Endothelial cell of umbilical vein (primary cell): Measurements from ENCODE around the gene CRIM1. TPM values are rescaled to one million over a fixed set of nuclear protein-coding genes. Genes with fewer than 3 reads are reported as not detected.
A peak's percentile ranks its signal among the peaks of the same experiment; 100 is the strongest.

Source experiments
- BruUV-seq: library from RNA; stranded (reverse); fragments of 400-500 nt; replicated peaks from 2 replicates; lab custom pipeline; 2021; lab: Mats Ljungman, UMichigan
- CTCF ChIA-PET: fragments of 300-600, 350-600 bp; sonication (Branson Sonifier 250); formaldehyde crosslinking; loops from one replicate; lab custom pipeline; 2021; ENCODE audit warnings: antibody characterized with exemption, inconsistent platforms; lab: Charles Lee
- POLR2A ChIA-PET: fragments of 300-600, 350-600 bp; sonication (Branson Sonifier 250); formaldehyde crosslinking; loops from one replicate; lab custom pipeline; 2021; ENCODE audit warnings: antibody characterized with exemption, inconsistent platforms; lab: Charles Lee
- DNase-seq: peaks from one replicate; pipeline ENCODE4 v3.0.0-alpha.2; 2011; ENCODE audit warnings: low read depth, low spot score
- FAIRE-seq: peaks from 2 replicates; lab custom pipeline; 2011; peaks lifted over from hg19 to GRCh38; lab: Jason Lieb, UNC
- H2AFZ ChIP-seq: 2 replicates; pipeline ENCODE4 v1.6.0; 2012; ENCODE audit warnings: low read depth, low read length, control low read depth, inconsistent platforms
- H3K27ac ChIP-seq: 2 replicates; pipeline ENCODE4 v1.5.1; 2011; ENCODE audit warnings: low read depth, mild to moderate bottlenecking, control low read depth, low read length, moderate library complexity; ENCODE audit not compliant: insufficient read depth
- H3K27me3 ChIP-seq, 2 experiments: 2 replicates each; pipeline versions ENCODE4 v1.6.0 to v1.6.1; 2011; ENCODE audit warnings: low read length in 2 of 2, mixed read lengths in 1 of 2; ENCODE audit not compliant: control insufficient read depth in 2 of 2, insufficient read depth in 2 of 2
- H3K36me3 ChIP-seq, 2 experiments: 2 replicates in 1 of 2; 3 replicates in 1 of 2; pipeline ENCODE4 v1.5.1; 2011; ENCODE audit warnings: low read length in 2 of 2, mild to moderate bottlenecking in 1 of 2, moderate library complexity in 1 of 2; ENCODE audit not compliant: control insufficient read depth in 2 of 2, insufficient read depth in 2 of 2; ENCODE audit errors: extremely low read depth in 1 of 2
- H3K4me1 ChIP-seq: 3 replicates; pipeline ENCODE4 v1.5.1; 2011; ENCODE audit warnings: mild to moderate bottlenecking, low read length; ENCODE audit not compliant: control insufficient read depth, insufficient read depth; ENCODE audit errors: extremely low read depth
- H3K4me2 ChIP-seq: 2 replicates; pipeline ENCODE4 v1.6.1; 2011; ENCODE audit warnings: low read length, control low read depth, mixed read lengths; ENCODE audit not compliant: insufficient read depth
- H3K4me3 ChIP-seq, 3 experiments: fragments of 200-600 bp in 1 of 3; sonication (generic), shearing (Covaris generic) in 1 of 3; replicated peaks in 1 of 3; 2 replicates each; pipeline ENCODE4 v1.5.1; 2011 to 2016; ENCODE audit warnings: control low read depth in 3 of 3, low read length in 3 of 3, mild to moderate bottlenecking in 2 of 3, inconsistent platforms in 1 of 3, low read depth in 1 of 3, moderate library complexity in 1 of 3; ENCODE audit not compliant: insufficient read depth in 1 of 3
- H3K79me2 ChIP-seq: 2 replicates; pipeline ENCODE4 v1.6.0; 2012; ENCODE audit warnings: low read length, inconsistent platforms; ENCODE audit not compliant: control insufficient read depth, insufficient read depth
- H3K9ac ChIP-seq: replicated peaks from 2 replicates; pipeline ENCODE3; 2011; ENCODE audit warnings: low read length, control low read depth; ENCODE audit not compliant: insufficient read depth; ENCODE audit errors: extremely low read depth
- H3K9me1 ChIP-seq: replicated peaks from 3 replicates; pipeline ENCODE4 v1.6.0; 2011; ENCODE audit warnings: mild to moderate bottlenecking, low read length; ENCODE audit not compliant: control insufficient read depth, insufficient read depth; ENCODE audit errors: extremely low read depth
- H3K9me3 ChIP-seq: replicated peaks from 2 replicates; pipeline ENCODE4 v1.5.1; 2012; ENCODE audit warnings: low read length, inconsistent platforms; ENCODE audit not compliant: control insufficient read depth, insufficient read depth
- H4K20me1 ChIP-seq: replicated peaks from 2 replicates; pipeline ENCODE3; 2011; ENCODE audit warnings: mild to moderate bottlenecking, low read length; ENCODE audit not compliant: control insufficient read depth, insufficient read depth; ENCODE audit errors: extremely low read depth
- CTCF ChIP-seq, 2 donors: IDR thresholded peaks; 1 replicate in 1 of 2; 2 replicates in 1 of 2; pipeline ENCODE4 v1.5.1; 2011; ENCODE audit warnings: low read length in 2 of 2, mild to moderate bottlenecking in 2 of 2, moderate library complexity in 2 of 2, control low read depth in 1 of 2, inconsistent platforms in 1 of 2, low read depth in 1 of 2; ENCODE audit not compliant: insufficient read depth in 1 of 2; ENCODE audit errors: extremely low read depth in 1 of 2
- GATA2 ChIP-seq: IDR thresholded peaks from 2 replicates; pipeline ENCODE4 v1.7.0; 2011; ENCODE audit warnings: low read depth, mild to moderate bottlenecking, moderate library complexity, mixed read lengths, low read length; ENCODE audit not compliant: insufficient read length, insufficient read depth
- MYC ChIP-seq: IDR thresholded peaks from one replicate; pipeline ENCODE4 v1.6.1; 2011; ENCODE audit warnings: mild to moderate bottlenecking, low read depth, low read length
- POLR2A ChIP-seq: IDR thresholded peaks from 2 replicates; pipeline ENCODE4 v1.6.1; 2012; ENCODE audit warnings: low read depth, mild to moderate bottlenecking, control low read depth, low read length
- POLR2AphosphoS5 ChIP-seq: IDR thresholded peaks from 2 replicates; pipeline ENCODE4 v1.6.1; 2012; ENCODE audit warnings: low read depth, mild to moderate bottlenecking, control low read depth, low read length, moderate library complexity; ENCODE audit not compliant: insufficient read depth
- dilution Hi-C: fragments of 300-500 bp; cut with MboI; formaldehyde crosslinking; loops from one replicate; pipeline ENCODE4 v1.15.0; 2019; ENCODE audit warnings: low sequenced_read_pairs; ENCODE audit not compliant: extremely low pct_ligation_motif_present
- intact Hi-C: fragments of 100-400 bp; cut with micrococcal nuclease; formaldehyde crosslinking; loops from one replicate; pipeline ENCODE4 v1.10.0; 2022
- polyA plus RNA-seq, 4 experiments: library from polyadenylated mRNA; depleted of rRNA in 3 of 4; stranded (reverse) in 3 of 4; unstranded in 1 of 4; fragments of >200 nt; gene quantifications; 2 replicates each; pipeline versions ENCODE4 v1.2.1 to v1.2.3, GENCODE V29; 2011 to 2012; ENCODE audit warnings: missing spikeins in 1 of 4
- total RNA-seq: library from RNA; stranded (reverse); gene quantifications from 2 replicates; pipeline ENCODE4 v1.2.3, GENCODE V29; 2021

The CRIM1 gene
- total and polyA plus RNA-seq, 2 donors (not counting 3 experiments of a cell fraction or from before 2014, with no cell fraction given), result 422 to 649 TPM

- POLR2A ChIA-PET, result interaction anchor here (0.6 to 1.6 kb wide), 2 partner anchors 128 to 131 kb away, joined by 4 read pairs; no protein-coding TSS in a partner anchor
- no peak overlapping the region for H3K4me2 ChIP-seq
- dilution Hi-C loops (no loop called here), intact Hi-C loops (no loop called here)
- DNase-seq, result no peak
- H3K36me3 ChIP-seq, result peaks cover 15 to 17% of the 10 kb centered on the region in 2 experiments
- no peaks in the 10 kb centered on the region for H3K9me3 ChIP-seq
- no peaks in the 10 kb centered on the region for H3K9me1 ChIP-seq
- no peaks in the 10 kb centered on the region for H3K27me3 ChIP-seq
- BruUV-seq, result no TSS peak
- no peak for FAIRE-seq
- CTCF ChIA-PET, result interaction anchor here (0.9 to 1.0 kb wide), 2 partner anchors 11 to 31 kb away, joined by 3 read pairs; no protein-coding TSS in a partner anchor
- no peaks in the 10 kb centered on the region for H4K20me1 ChIP-seq
- peak overlapping the region; percentile 32 for H3K27ac ChIP-seq
- no peak for TF ChIP-seq MYC
- no peak for TF ChIP-seq GATA2
- no peak for TF ChIP-seq POLR2AphosphoS5
- peak; percentile 7 for TF ChIP-seq POLR2A
- no peak for TF ChIP-seq CTCF (IDR thresholded peaks at IDR 0.05; ENCODE audit: extremely low read depth in 1 of 2, insufficient read depth in 1 of 2, low read depth in 1 of 2, low read length in 2 of 2)
- H2AFZ ChIP-seq, result no peak overlapping the region
- no peak overlapping the region for H3K9ac ChIP-seq
- peaks cover 74% of the 10 kb centered on the region for H3K79me2 ChIP-seq
- H3K4me1 ChIP-seq, result peaks cover 63% of the 10 kb centered on the region
- H3K4me3 ChIP-seq, result no peak overlapping the region
Measured at GRCh38 chr2:36490749-36491148, 135.2 kb downstream of the CRIM1 start.
